Raji (cell line): ENCODE measurements around the gene FOXK2.

ENCODE experiments used
- POLR2A ChIP-seq: IDR thresholded peaks from 2 replicates; pipeline ENCODE4 v1.6.1; 2011; ENCODE audit warnings: low read depth, low read length, control low read depth; ENCODE audit not compliant: insufficient read depth

The FOXK2 gene

GRCh38 chr17:82507631-82508175, 11.8 kb upstream of the FOXK2 start:
- TF ChIP-seq POLR2A = no peak

- no peak for TF ChIP-seq POLR2A
These were observed 2.2 kb upstream of the FOXK2 start for GRCh38 chr17:82517230-82517865.

GRCh38 chr17:82519971-82520903, 705 bp downstream of the FOXK2 start:
- no peak for TF ChIP-seq POLR2A

- no peak for TF ChIP-seq POLR2A
These were observed 5.0 kb downstream of the FOXK2 start for GRCh38 chr17:82524540-82524939.

GRCh38 chr17:82525712-82526111, 6.2 kb downstream of the FOXK2 start:
- TF ChIP-seq POLR2A = no peak

GRCh38 chr17:82527898-82528297, 8.4 kb downstream of the FOXK2 start:
- TF ChIP-seq POLR2A = no peak

GRCh38 chr17:82528484-82529265, 9.1 kb downstream of the FOXK2 start:
- no peak for TF ChIP-seq POLR2A

- TF ChIP-seq POLR2A = no peak
These were observed 10.4 kb downstream of the FOXK2 start for GRCh38 chr17:82529914-82530300.

GRCh38 chr17:82531431-82531881, 11.9 kb downstream of the FOXK2 start:
- no peak for TF ChIP-seq POLR2A

GRCh38 chr17:82534401-82534812, 14.9 kb downstream of the FOXK2 start:
- no peak for TF ChIP-seq POLR2A

GRCh38 chr17:82536512-82537201, 17.1 kb downstream of the FOXK2 start:
- no peak for TF ChIP-seq POLR2A

- no peak for TF ChIP-seq POLR2A
These were observed 22.9 kb downstream of the FOXK2 start for GRCh38 chr17:82542439-82542838.

- no peak for TF ChIP-seq POLR2A
These were observed 25.0 kb downstream of the FOXK2 start for GRCh38 chr17:82544431-82545070.

- TF ChIP-seq POLR2A = no peak
These were observed 25.5 kb downstream of the FOXK2 start for GRCh38 chr17:82545071-82545462.

- no peak for TF ChIP-seq POLR2A
These were observed 28.4 kb downstream of the FOXK2 start for GRCh38 chr17:82547981-82548380.
